Stimulated activated memory B cell treated with anti-CD40 and anti-IgM and Interleukin-4, amounts not matched to agents 10 μg/mL and 1 μg/mL and 100 μg/mL, for 72 hours (primary cell): ENCODE data around the gene PPP2CA.
A peak's percentile ranks its signal among the peaks of the same experiment; 100 is the strongest.
"Not testable (repeated sequence)": the region's sequence is repeated elsewhere in the genome, so short reads cannot be mapped to it uniquely, and the experiment has no call there.

ENCODE experiments used
- ATAC-seq: fragments of 150-1000 bp; cut with Tn5 transposase; 2 replicates; pipeline ENCODE4 v1.10.0; 2021
- H3K27ac Mint-ChIP-seq: one replicate; pipeline ENCODE4 v1.8.0; 2022; ENCODE audit warnings: mild to moderate bottlenecking, mixed read lengths
- H3K27me3 Mint-ChIP-seq: one replicate; pipeline ENCODE4 v1.8.0; 2022; ENCODE audit warnings: mixed read lengths
- H3K36me3 Mint-ChIP-seq: one replicate; pipeline ENCODE4 v1.8.0; 2022; ENCODE audit warnings: mixed read lengths
- H3K4me1 Mint-ChIP-seq: one replicate; pipeline ENCODE4 v1.8.0; 2022; ENCODE audit warnings: mixed read lengths
- H3K4me3 Mint-ChIP-seq: one replicate; pipeline ENCODE4 v1.8.0; 2022; ENCODE audit warnings: mild to moderate bottlenecking, moderate library complexity, mixed read lengths
- H3K9me3 Mint-ChIP-seq: one replicate; pipeline ENCODE4 v1.8.0; 2022; ENCODE audit warnings: mixed read lengths

Gene PPP2CA

DNA sequence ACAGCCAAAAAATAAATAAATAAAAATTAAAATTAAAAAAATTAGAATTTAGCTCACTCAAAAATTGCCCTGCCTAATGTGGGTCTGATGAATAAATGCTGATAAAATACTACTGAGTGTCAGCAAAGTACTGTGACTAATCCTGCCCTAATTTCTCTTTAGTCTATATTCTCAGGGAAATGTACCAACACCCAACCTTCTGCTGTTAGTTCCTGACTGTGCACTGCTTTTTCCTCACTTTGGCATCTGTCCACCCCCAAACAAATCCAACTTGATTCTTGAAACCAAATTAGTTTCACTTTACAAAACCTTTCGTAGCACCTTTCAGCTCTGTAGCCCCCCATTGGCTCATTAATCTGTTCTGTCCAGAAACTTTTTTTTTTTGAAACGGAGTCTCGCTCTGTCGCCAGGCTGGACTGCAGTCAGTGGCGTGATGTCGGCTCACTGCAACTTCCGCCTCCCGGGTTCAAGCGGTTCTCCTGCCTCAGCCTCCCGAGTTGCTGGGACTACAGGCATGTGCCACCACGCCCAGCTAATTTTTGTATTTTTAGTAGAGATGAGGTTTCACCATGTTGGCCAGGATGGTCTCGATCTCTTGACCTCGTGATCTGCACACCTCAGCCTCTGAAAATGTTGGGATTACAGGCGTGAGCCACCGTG is 73.6 kb downstream of the PPP2CA start:
- not testable (repeated sequence) for H3K27me3 Mint-ChIP-seq

DNA sequence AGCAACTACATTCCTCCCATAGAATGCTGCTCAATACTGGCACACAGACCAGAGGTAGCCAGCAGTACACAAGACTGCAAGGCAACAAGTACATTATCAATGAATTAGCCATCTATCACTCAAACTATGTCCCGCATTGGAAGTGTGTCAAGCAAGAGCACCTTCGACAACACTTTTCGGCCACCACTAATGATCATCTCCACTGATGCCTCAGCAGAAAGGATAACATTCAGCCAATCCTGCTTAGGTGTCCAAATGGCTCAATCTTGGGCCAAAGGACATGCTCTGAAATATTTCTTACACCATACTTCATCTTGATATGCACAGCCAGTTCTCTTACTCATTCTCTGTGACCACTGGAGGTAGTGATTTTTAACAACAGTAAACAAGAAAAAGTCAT is 74.2 kb downstream of the PPP2CA start:
- peaks cover 6% of the 10 kb centered on the region for H3K4me1 Mint-ChIP-seq
- peaks cover 48% of the 10 kb centered on the region for H3K36me3 Mint-ChIP-seq
- H3K4me3 Mint-ChIP-seq = no peak overlapping the region
- ATAC-seq = no peak
- H3K9me3 Mint-ChIP-seq = no peaks in the 10 kb centered on the region
- H3K27me3 Mint-ChIP-seq = no peaks in the 10 kb centered on the region
- H3K27ac Mint-ChIP-seq = no peak overlapping the region

More for the DNA sequence above, 73.6 kb downstream of the PPP2CA start:
- not testable (repeated sequence) for H3K4me1 Mint-ChIP-seq, H3K9me3 Mint-ChIP-seq, H3K27ac Mint-ChIP-seq, H3K4me3 Mint-ChIP-seq, ATAC-seq
- peaks cover 44% of the 10 kb centered on the region for H3K36me3 Mint-ChIP-seq

- no peaks in the 10 kb centered on the region for H3K9me3 Mint-ChIP-seq
- H3K4me3 Mint-ChIP-seq = no peak overlapping the region
- no peaks in the 10 kb centered on the region for H3K27me3 Mint-ChIP-seq
- peaks cover 13% of the 10 kb centered on the region for H3K4me1 Mint-ChIP-seq
- no peak for ATAC-seq
- no peak overlapping the region for H3K27ac Mint-ChIP-seq
- peaks cover 38% of the 10 kb centered on the region for H3K36me3 Mint-ChIP-seq
Measured at GRCh38 chr5:134149571-134150303, 76.1 kb downstream of the PPP2CA start.

DNA sequence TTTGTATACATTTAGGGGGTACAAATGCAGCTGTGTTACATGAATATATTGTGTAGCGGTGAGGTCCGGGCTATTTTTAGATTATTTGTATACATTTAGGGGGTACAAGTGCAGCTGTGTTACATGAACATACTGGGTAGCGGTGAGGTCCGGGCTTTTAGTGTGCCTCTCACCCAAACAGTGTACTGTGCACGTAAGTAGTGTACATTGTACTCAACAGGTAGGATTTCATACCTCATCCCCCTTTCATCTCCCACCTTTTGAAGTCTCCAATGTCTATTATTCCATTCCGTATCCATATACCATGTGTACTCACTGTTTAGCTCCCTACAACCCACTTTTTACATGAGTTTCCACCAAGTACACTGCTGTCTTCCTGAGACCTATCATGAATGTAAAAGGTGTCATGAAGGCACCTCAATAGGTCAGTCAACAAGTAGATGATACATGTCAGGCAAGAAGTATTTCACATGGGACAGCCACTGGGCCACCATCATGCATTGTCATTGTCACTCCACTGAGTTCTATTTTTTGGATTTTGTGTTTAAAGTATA is 76.8 kb downstream of the PPP2CA start:
- H3K4me1 Mint-ChIP-seq = peaks cover 13% of the 10 kb centered on the region
- H3K9me3 Mint-ChIP-seq = no peaks in the 10 kb centered on the region
- no peak overlapping the region for H3K27ac Mint-ChIP-seq
- peaks cover 38% of the 10 kb centered on the region for H3K36me3 Mint-ChIP-seq
- no peak overlapping the region for H3K4me3 Mint-ChIP-seq
- no peak for ATAC-seq
- H3K27me3 Mint-ChIP-seq = no peaks in the 10 kb centered on the region

DNA sequence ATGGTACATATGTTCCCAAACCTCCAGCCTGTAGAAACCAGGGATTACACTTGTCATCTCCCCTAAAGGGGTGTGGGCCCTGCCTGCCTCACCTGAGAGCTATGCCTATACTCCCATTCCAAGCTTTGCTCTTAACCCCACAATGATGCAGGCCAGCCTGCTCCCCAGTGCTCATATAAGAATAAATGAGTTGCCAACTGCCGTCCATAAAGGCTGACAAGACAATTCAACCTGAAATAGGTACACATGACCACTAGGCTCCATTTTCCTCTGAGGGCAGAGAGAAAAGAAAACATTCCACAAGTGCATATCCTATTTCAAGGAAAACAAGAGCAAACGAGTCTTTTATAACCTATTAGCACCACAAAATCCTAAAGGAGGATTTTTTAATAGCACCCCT is 77.6 kb downstream of the PPP2CA start:
- H3K4me1 Mint-ChIP-seq = peaks cover 13% of the 10 kb centered on the region
- no peak for ATAC-seq
- no peaks in the 10 kb centered on the region for H3K27me3 Mint-ChIP-seq
- H3K4me3 Mint-ChIP-seq = no peak overlapping the region
- H3K27ac Mint-ChIP-seq = no peak overlapping the region
- peaks cover 38% of the 10 kb centered on the region for H3K36me3 Mint-ChIP-seq
- no peaks in the 10 kb centered on the region for H3K9me3 Mint-ChIP-seq

DNA sequence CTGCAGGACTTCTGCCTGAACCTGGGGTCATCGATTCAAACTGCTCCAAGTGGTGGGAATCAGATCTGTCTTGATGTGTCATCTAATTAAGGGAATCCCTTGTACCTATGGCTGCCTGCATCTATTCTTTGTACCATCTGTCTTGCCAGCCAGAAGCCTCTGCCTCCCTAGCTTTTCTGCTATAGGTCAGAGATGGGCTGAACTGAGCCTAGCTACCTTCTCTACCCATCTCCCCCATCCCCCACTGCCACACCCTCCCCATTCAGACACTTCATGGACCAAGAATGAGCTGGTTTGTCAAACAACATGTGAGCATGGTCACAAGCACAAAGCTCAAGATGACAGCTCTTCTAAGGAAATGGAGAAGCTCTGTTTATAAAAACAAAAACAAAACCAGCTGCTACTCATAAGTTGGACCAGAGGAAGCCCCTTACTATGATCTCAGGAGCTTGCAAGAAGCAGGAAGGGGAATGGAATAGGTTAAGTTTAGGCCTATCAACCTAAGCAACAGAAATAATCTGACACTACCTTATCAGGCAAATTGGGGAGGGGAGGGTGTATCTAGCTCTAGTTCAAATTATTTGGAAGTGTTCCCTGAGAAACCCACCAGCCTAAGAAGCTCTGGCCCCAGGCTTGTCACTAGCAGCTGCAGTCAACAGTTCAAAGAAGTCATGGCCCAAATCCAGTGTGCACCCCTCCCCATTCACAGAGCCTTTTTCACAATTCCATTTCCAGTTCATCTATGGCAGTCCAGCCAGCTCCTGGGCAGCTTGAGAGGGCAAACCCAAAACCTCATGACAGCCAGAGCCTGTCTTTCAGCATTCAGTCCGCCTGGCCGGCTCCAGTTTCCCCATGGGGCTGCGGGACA is 79.0 kb downstream of the PPP2CA start:
- Mint-ChIP-seq H3K4me3 (no peak overlapping the region), H3K9me3 (no peaks in the 10 kb centered on the region), H3K4me1 (peaks cover 13% of the 10 kb centered on the region), H3K36me3 (peaks cover 27% of the 10 kb centered on the region), H3K27me3 (no peaks in the 10 kb centered on the region), H3K27ac (no peak overlapping the region)
- no peak for ATAC-seq

DNA sequence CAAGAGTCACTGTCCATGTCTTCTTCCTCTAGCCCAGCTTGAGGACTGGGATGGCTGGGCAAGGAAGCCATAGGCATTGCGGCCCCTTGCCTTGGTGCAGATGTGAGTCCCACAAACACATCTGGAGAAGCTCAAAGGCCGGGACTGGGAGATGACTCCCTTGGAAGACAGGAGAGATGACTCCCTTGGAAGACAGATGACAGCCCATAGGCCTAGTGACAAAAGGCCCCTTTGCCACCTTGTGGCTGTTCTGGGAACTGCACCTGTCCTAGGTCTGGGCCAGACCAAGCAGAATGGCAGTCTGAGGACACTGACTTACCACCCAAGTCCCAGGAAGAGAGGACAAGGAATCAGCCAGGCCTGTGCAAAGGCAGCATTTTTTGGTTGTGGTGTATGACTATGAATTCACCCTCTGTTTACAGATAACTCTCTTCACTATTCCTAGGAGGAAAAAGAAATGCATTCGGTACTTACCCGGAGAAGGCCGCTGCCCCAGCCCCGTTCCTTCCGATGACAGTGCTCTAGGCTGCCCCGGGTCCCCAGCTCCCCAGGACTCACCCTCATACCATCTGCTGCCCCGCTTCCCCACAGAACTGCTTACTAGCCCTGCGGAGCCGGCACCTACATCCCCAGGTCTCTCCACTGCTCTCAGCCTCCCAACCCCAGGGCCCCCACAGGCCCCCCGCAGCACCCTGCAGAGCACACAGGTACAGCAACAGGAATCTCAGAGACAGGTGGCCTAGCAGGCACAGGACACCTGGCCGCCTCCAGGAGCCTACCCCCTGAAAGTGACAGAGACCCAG is 79.9 kb downstream of the PPP2CA start:
- ATAC-seq = peak; percentile 88
- H3K36me3 Mint-ChIP-seq = peaks cover 31% of the 10 kb centered on the region
- H3K9me3 Mint-ChIP-seq = no peaks in the 10 kb centered on the region
- no peak overlapping the region for H3K4me3 Mint-ChIP-seq
- H3K4me1 Mint-ChIP-seq = peaks cover 22% of the 10 kb centered on the region
- no peak overlapping the region for H3K27ac Mint-ChIP-seq
- H3K27me3 Mint-ChIP-seq = no peaks in the 10 kb centered on the region

GRCh38 chr5:134145041-134145757 is 80.7 kb downstream of the PPP2CA start:
- H3K36me3 Mint-ChIP-seq = peaks cover 31% of the 10 kb centered on the region
- H3K27ac Mint-ChIP-seq = peak overlapping the region; percentile 50
- H3K27me3 Mint-ChIP-seq = no peaks in the 10 kb centered on the region
- no peak for ATAC-seq
- H3K4me1 Mint-ChIP-seq = peaks cover 29% of the 10 kb centered on the region
- H3K9me3 Mint-ChIP-seq = no peaks in the 10 kb centered on the region
- H3K4me3 Mint-ChIP-seq = no peak overlapping the region
